Testis (tissue), 3 donors: Measurements from ENCODE around the gene FAM133A. TPM values are rescaled to one million over a fixed set of nuclear protein-coding genes. Genes with fewer than 3 reads are reported as not detected.
A peak's percentile ranks its signal among the peaks of the same experiment; 100 is the strongest.

Source experiments
- DNase-seq: peaks from one replicate; pipeline ENCODE4 v3.0.0-alpha.2; 2019
- H3K27ac ChIP-seq, 2 donors: fragments of 200-600 bp; sonication (generic); one replicate each; pipeline ENCODE4 v1.5.1; 2019
- H3K27me3 ChIP-seq: fragments of 200-600 bp; sonication (generic); one replicate; pipeline ENCODE4 v1.5.1; 2019
- H3K36me3 ChIP-seq: fragments of 200-600 bp; sonication (generic); one replicate; pipeline ENCODE4 v1.5.1; 2017; ENCODE audit warnings: low read depth; ENCODE audit errors: missing control alignments
- H3K4me1 ChIP-seq: fragments of 200-600 bp; sonication (generic); one replicate; pipeline ENCODE4 v1.5.1; 2019
- H3K4me3 ChIP-seq, 2 donors: fragments of 200-600 bp; sonication (generic); one replicate each; pipeline ENCODE4 v1.5.1; 2017 to 2019
- H3K9me3 ChIP-seq: fragments of 200-600 bp; sonication (generic); one replicate; pipeline ENCODE4 v1.5.1; 2017
- POLR2A ChIP-seq: fragments of 450-650 bp; IDR thresholded peaks from one replicate; pipeline ENCODE4 v1.6.1; 2017; ENCODE audit warnings: antibody characterized with exemption, mild to moderate bottlenecking, moderate library complexity
- WGBS, 2 donors: methylation state at CpG; one replicate each; pipeline ENCODE4 v1.1.5; 2018; 5-methylcytosine and 5-hydroxymethylcytosine counted together
- intact Hi-C: fragments of 100-400 bp; cut with DNase I; formaldehyde crosslinking; loops from one replicate; pipeline ENCODE4 v1.15.1; 2023; ENCODE audit warnings: low total_unique reads
- polyA plus RNA-seq: library from polyadenylated mRNA; stranded (reverse); fragments of 350-450 nt; fragmentation: Illumina TruSeq; extraction: RNeasy Lipid Tissue Mini Kit (QIAGEN cat#74804); gene quantifications from one replicate; pipeline ENCODE4 v1.2.3, GENCODE V29; 2014; ENCODE audit warnings: low read depth, low replicate concordance; ENCODE audit not compliant: insufficient read depth
- total RNA-seq, 2 donors: library from RNA; depleted of rRNA; stranded (reverse); fragments of >200 nt; gene quantifications; one replicate each; pipeline ENCODE4 v1.2.3, GENCODE V29; 2016
- TF ChIP-seq, protein P1 (sequence below), 3 experiments: fragments of 450-650 bp in 2 of 3; fragments of 200-600 bp in 1 of 3; sonication (generic) in 1 of 3; IDR thresholded peaks; one replicate each; pipeline ENCODE4 v1.5.1; 2016 to 2019; ENCODE audit warnings: antibody characterized with exemption in 3 of 3, mild to moderate bottlenecking in 2 of 3, moderate library complexity in 1 of 3

The FAM133A gene
- total and polyA plus RNA-seq, 3 donors from 2014 or later, result 3.3 to 27.7 (median 20.6) TPM

DNA sequence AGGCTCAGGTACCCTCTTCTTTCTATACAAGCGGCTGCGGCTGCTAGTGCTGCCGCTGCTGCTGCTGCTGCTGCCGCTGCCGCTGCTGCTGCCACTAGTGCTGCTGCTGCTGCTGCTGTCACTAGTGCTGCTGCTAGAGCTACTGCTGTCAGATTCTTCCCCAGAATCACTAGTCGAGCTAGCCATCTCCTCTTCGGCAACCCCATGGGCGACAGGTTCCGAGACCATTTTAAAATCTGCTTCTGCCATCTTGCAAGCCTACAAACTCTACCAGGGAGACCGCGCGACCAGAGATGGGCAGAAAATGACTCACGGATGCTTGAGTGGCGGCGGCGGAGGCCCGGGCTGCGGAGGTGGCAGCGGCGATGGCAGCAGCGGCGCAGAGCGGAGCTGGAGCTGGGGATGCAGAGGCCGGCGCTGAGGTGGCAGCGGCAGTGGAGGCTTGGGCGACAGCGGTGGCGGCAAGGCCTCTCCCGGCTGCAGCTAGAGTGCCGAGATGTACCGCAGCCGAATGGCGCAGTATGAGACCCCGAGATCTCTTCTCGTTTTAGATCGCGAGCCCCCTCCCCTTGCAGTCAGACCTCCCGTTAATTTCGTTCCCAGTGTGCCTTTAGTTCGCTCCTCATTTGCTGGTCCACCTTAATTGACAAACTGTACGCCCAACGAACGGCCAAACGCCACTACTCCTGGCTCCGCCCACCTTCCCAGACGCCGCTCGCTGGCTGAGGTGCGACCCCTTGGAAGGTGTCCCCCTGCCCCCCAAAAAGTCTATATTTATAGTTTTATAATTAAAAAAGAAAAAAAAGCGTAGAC, 744 bp upstream of the FAM133A start, which contains the start of gene NAP1L3:
Gene NAP1L3, minus strand, starts transcription at position 523 of the 813 bp plus-strand sequence. Its CDS starts 274 bp downstream, at position 249.
- peak within 1 kb of the TSS; percentile 66 to 81 for H3K4me3 ChIP-seq
- intact Hi-C loops, result no loop called here
- no peaks in the 10 kb centered on the region for H3K27me3 ChIP-seq
- peak; percentile 88 for DNase-seq
- H3K9me3 ChIP-seq, result no peaks in the 10 kb centered on the region
- 0% methylated on average over 13 to 41 of the region's 51 CpGs for WGBS, 2 donors
- no peaks in the 10 kb centered on the region for H3K4me1 ChIP-seq
- no peaks in the 10 kb centered on the region for H3K36me3 ChIP-seq
- H3K27ac ChIP-seq, result peak within 1 kb of the TSS; percentile 68 to 82
- TF ChIP-seq POLR2A, result no peak
- TF ChIP-seq, protein P1, sequence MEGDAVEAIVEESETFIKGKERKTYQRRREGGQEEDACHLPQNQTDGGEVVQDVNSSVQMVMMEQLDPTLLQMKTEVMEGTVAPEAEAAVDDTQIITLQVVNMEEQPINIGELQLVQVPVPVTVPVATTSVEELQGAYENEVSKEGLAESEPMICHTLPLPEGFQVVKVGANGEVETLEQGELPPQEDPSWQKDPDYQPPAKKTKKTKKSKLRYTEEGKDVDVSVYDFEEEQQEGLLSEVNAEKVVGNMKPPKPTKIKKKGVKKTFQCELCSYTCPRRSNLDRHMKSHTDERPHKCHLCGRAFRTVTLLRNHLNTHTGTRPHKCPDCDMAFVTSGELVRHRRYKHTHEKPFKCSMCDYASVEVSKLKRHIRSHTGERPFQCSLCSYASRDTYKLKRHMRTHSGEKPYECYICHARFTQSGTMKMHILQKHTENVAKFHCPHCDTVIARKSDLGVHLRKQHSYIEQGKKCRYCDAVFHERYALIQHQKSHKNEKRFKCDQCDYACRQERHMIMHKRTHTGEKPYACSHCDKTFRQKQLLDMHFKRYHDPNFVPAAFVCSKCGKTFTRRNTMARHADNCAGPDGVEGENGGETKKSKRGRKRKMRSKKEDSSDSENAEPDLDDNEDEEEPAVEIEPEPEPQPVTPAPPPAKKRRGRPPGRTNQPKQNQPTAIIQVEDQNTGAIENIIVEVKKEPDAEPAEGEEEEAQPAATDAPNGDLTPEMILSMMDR (IDR thresholded peaks at IDR 0.05), result no peak

DNA sequence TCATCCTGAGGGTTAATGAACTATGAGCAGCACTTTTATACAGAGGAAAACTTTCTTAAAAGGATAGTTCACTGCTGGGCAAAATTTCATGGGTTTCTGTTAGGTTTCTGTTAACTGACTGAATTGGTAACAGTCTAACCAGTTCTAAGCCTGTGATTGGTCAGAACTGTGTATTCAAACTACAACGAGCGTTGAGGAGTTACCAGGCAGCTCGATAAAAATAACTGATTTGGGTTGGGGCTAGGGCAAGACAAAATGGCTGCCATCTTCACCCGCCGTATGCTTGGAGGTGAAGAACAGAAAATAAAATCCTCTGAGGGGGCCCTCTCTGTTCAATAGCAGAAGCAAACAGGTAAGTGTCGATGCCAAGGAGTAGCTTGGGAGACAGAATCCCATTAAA, 22.0 kb downstream of the FAM133A start:
- 52 to 90% methylated on average over 6 of the region's 6 CpGs for WGBS, 2 donors
- Histone ChIP-seq H3K27me3 (no peaks in the 10 kb centered on the region), H3K4me1 (no peaks in the 10 kb centered on the region), H3K9me3 (no peaks in the 10 kb centered on the region), H3K36me3 (no peaks in the 10 kb centered on the region), H3K4me3 (peak overlapping the region in 1 of 2 donors; percentile 10), H3K27ac (no peak overlapping the region)
- intact Hi-C loops, result no loop called here
- peak; percentile 15 for DNase-seq
- TF ChIP-seq POLR2A, result no peak
- TF ChIP-seq, protein P1 (IDR thresholded peaks at IDR 0.05), result no peak

DNA sequence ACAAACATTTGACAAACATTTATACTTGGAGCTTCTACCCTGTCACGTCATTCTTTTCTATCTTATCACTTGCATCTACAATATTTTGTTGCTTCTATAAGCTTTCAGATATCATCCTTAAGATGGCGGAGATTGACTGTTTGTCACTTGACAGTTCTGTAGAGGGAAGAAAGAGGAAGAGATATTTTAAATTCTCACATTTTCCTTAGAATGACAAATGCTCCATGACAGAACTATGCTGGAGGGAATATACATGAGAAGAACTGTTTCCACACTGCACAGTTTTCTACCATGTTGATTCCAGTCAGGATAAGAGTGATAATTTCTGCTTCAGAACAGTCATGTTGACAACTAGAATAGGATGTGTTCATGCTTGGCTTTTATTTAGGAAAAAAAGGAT, 29.7 kb downstream of the FAM133A start:
- H3K4me3 ChIP-seq, result no peak overlapping the region
- 83 to 89% methylated on average over 2 of the region's 2 CpGs for WGBS, 2 donors
- no peak for TF ChIP-seq POLR2A
- TF ChIP-seq, protein P1 (IDR thresholded peaks at IDR 0.05), result no peak
- no peaks in the 10 kb centered on the region for H3K27me3 ChIP-seq
- no peak for DNase-seq
- H3K4me1 ChIP-seq, result no peaks in the 10 kb centered on the region
- H3K36me3 ChIP-seq, result no peaks in the 10 kb centered on the region
- no peak overlapping the region for H3K27ac ChIP-seq
- intact Hi-C loops, result no loop called here
- no peaks in the 10 kb centered on the region for H3K9me3 ChIP-seq

DNA sequence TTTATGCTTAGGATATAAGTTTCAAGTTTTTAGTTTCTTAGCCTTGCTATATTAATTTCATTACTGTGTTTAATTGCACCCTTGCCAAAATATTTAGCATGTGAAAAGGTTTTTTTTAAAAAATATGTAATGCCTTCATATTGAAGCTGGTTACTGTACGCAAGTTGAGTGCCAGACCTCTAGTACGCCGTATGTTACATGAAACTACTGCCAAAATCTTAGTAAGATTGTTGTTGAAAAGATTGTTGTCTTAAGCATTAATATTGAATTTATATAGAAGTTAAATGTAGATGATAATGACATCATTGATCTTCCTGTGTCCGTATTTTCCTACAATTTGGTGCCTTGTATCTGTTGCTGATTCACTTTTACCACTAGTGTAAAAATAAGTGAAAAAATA, 37.1 kb downstream of the FAM133A start:
- DNase-seq, result no peak
- Histone ChIP-seq H3K9me3 (no peaks in the 10 kb centered on the region), H3K27me3 (no peaks in the 10 kb centered on the region), H3K4me3 (no peak overlapping the region), H3K36me3 (no peaks in the 10 kb centered on the region), H3K27ac (no peak overlapping the region), H3K4me1 (no peaks in the 10 kb centered on the region)
- TF ChIP-seq, protein P1 (IDR thresholded peaks at IDR 0.05), result no peak
- TF ChIP-seq POLR2A, result no peak
- WGBS, 2 donors, result 85 to 96% methylated on average over 4 of the region's 4 CpGs
- intact Hi-C loops, result no loop called here

DNA sequence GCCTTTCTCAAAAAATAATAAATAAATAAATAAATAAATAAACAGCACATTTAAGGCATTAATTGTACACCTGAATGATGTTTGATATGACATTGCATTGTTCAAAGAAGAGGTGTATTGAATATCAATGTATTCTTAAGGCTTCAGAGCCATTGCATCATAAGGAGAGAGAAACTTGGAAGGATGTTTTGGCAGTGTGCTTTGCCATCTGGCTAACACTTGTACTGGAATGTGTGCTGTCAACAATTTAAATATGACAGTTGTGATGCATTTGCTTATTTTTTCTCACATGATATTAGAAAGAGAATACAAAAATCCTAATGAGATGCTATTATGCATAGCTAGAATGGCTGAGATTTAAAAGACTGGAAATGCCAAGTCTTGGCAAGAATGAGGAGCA, 67.8 kb downstream of the FAM133A start:
- Histone ChIP-seq H3K36me3 (no peaks in the 10 kb centered on the region), H3K4me1 (no peaks in the 10 kb centered on the region), H3K9me3 (no peaks in the 10 kb centered on the region), H3K27me3 (no peaks in the 10 kb centered on the region), H3K4me3 (no peak overlapping the region), H3K27ac (no peak overlapping the region)
- intact Hi-C loops, result no loop called here
- no peak for DNase-seq
- TF ChIP-seq, protein P1 (IDR thresholded peaks at IDR 0.05), result no peak
- no peak for TF ChIP-seq POLR2A
